SU-DHL-6 (cell line): ENCODE results near the gene PRCD.

Experiments used
- H2AFZ ChIP-seq: fragments of 200-600 bp; sonication (generic); 2 replicates; pipeline ENCODE4 v1.6.1; 2014; ENCODE audit warnings: low read depth, mild to moderate bottlenecking, moderate library complexity, mixed read lengths, antibody characterized with exemption, low read length; ENCODE audit not compliant: severe bottlenecking
- H3F3A ChIP-seq: fragments of 200-600 bp; shearing (Covaris generic); 2 replicates; pipeline ENCODE4 v1.6.0; 2016; ENCODE audit warnings: antibody characterized with exemption, mild to moderate bottlenecking; ENCODE audit not compliant: insufficient read depth
- H3K27ac ChIP-seq: fragments of 200-600 bp; sonication (generic); 2 replicates; pipeline ENCODE4 v1.5.1; 2016; ENCODE audit warnings: low read depth, mild to moderate bottlenecking, low read length, moderate library complexity, mixed read lengths
- H3K27me3 ChIP-seq: fragments of 200-600 bp; sonication (generic), shearing (Covaris generic); 2 replicates; pipeline ENCODE4 v1.6.0; 2014; ENCODE audit warnings: mild to moderate bottlenecking, low read length
- H3K36me3 ChIP-seq: fragments of 200-600 bp; sonication (generic); 2 replicates; pipeline ENCODE4 v1.6.1; 2014; ENCODE audit warnings: mild to moderate bottlenecking, low read length, mixed read lengths
- H3K4me2 ChIP-seq: fragments of 300-600, 200-600 bp; shearing (Covaris generic), sonication (generic); 2 replicates; pipeline ENCODE4 v1.6.0; 2014; ENCODE audit warnings: low read length, low read depth, mild to moderate bottlenecking; ENCODE audit not compliant: poor library complexity, severe bottlenecking
- H3K4me3 ChIP-seq: fragments of 200-600 bp; sonication (generic); 2 replicates; pipeline ENCODE4 v1.5.1; 2014; ENCODE audit warnings: antibody characterized with exemption, low read length, mild to moderate bottlenecking, mixed read lengths; ENCODE audit not compliant: insufficient read depth, poor library complexity, severe bottlenecking
- H3K79me2 ChIP-seq: fragments of 200-600 bp; sonication (generic); 2 replicates; pipeline ENCODE4 v1.6.1; 2014; ENCODE audit warnings: mild to moderate bottlenecking, low read length, moderate library complexity; ENCODE audit not compliant: insufficient read depth
- H3K9ac ChIP-seq: fragments of 200-600 bp; sonication (generic); 2 replicates; pipeline ENCODE4 v1.7.0; 2014; ENCODE audit warnings: mild to moderate bottlenecking, low read length
- H3K9me2 ChIP-seq: fragments of 200-600 bp; sonication (generic); replicated peaks from 2 replicates; pipeline ENCODE4 v1.6.1; 2014; ENCODE audit warnings: low read length; ENCODE audit not compliant: insufficient read depth
- H3K9me3 ChIP-seq: fragments of 200-600 bp; sonication (generic); 2 replicates; pipeline ENCODE4 v1.6.1; 2014; ENCODE audit warnings: low read length, mixed read lengths; ENCODE audit not compliant: insufficient read depth
- H4K20me1 ChIP-seq: fragments of 200-600 bp; sonication (generic); 2 replicates; pipeline ENCODE4 v1.6.1; 2014; ENCODE audit warnings: low read depth, mild to moderate bottlenecking, antibody characterized with exemption, low read length, moderate library complexity, mixed read lengths
- CTCF ChIP-seq: fragments of 200-600 bp; sonication (generic); IDR thresholded peaks from one replicate; pipeline ENCODE4 v1.5.1; 2017; ENCODE audit warnings: antibody characterized with exemption, mild to moderate bottlenecking, low read length, moderate library complexity; ENCODE audit not compliant: insufficient read depth, poor library complexity, severe bottlenecking
- EZH2phosphoT487 ChIP-seq: fragments of 200-600 bp; sonication (generic), shearing (Covaris generic); conservative IDR thresholded peaks from 2 replicates; pipeline ENCODE4 v1.6.1; 2018; ENCODE audit warnings: mild to moderate bottlenecking, antibody characterized with exemption, low read length, moderate library complexity, mixed read lengths

Gene PRCD

GRCh38 chr17:76515274-76515949 is 24.4 kb upstream of the PRCD start:
- no peaks in the 10 kb centered on the region for H3F3A ChIP-seq
- H2AFZ ChIP-seq, result no peak overlapping the region
- no peak overlapping the region for H3K4me2 ChIP-seq
- no peaks in the 10 kb centered on the region for H3K79me2 ChIP-seq
- H3K9me2 ChIP-seq, result no peaks in the 10 kb centered on the region
- H3K27ac ChIP-seq, result no peak overlapping the region
- H3K9me3 ChIP-seq, result no peaks in the 10 kb centered on the region
- H3K4me3 ChIP-seq, result no peak overlapping the region
- TF ChIP-seq CTCF (no peak), EZH2phosphoT487 (no peak)
- no peaks in the 10 kb centered on the region for H3K27me3 ChIP-seq
- no peaks in the 10 kb centered on the region for H4K20me1 ChIP-seq
- no peaks in the 10 kb centered on the region for H3K36me3 ChIP-seq
- H3K9ac ChIP-seq, result no peak overlapping the region

- no peak overlapping the region for H3K4me3 ChIP-seq
- no peaks in the 10 kb centered on the region for H3F3A ChIP-seq
- H3K9ac ChIP-seq, result no peak overlapping the region
- H3K79me2 ChIP-seq, result no peaks in the 10 kb centered on the region
- no peak overlapping the region for H3K27ac ChIP-seq
- no peaks in the 10 kb centered on the region for H3K9me3 ChIP-seq
- H3K27me3 ChIP-seq, result no peaks in the 10 kb centered on the region
- no peak overlapping the region for H2AFZ ChIP-seq
- no peak for TF ChIP-seq EZH2phosphoT487
- TF ChIP-seq CTCF, result no peak
- no peaks in the 10 kb centered on the region for H3K9me2 ChIP-seq
- no peaks in the 10 kb centered on the region for H4K20me1 ChIP-seq
- H3K4me2 ChIP-seq, result no peak overlapping the region
- H3K36me3 ChIP-seq, result no peaks in the 10 kb centered on the region
Measured at GRCh38 chr17:76517638-76518038, 22.2 kb upstream of the PRCD start.

DNA sequence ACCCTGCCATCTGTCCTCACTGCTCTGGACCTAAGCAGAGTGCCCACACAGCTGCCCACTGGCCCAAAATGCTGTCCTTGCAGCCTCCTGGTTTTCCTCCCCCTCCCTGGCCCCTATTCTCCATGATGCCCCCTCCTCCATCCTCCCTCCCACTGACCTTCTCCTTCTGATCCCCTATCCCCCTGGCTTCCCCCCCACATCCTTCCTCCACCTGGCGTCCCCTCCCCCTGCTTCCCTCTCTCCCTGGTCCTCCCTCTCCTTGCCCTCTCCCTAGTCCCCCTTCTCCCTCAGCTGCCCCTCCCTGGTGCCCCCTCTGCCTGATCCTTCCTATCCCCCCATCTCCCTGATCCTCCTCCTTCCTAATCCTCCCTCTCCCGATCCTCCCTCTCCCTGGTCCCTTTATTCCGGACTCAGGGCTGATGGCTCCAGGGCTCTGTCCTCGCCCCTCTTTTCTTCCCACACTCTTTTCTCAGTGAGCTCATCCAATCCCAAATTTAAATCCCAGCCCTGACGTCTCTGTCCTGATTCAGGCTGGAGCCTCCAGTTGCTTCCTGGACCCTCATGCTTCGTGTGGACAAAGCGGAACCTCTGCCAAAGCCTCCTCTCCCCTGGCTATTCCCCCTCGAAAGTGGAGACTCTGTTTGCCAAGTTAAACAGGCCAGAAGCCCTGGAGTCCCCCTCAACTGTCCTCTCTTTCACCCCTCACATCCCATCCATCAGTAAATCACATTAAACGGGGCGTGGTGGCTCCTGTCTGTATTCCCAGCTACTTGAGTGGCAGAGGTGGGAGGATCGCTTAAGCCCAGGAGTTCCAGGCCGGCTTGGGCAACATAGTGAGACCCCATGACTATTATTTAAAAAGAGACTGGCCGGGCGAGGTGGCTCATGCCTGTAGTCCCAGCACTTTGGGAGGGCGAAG is 20.5 kb upstream of the PRCD start:
- H3K4me3 ChIP-seq, result no peak overlapping the region
- TF ChIP-seq EZH2phosphoT487 (no peak), CTCF (no peak)

More for the DNA sequence above, 20.5 kb upstream of the PRCD start:
- no peaks in the 10 kb centered on the region for H3K9me2 ChIP-seq
- no peak overlapping the region for H2AFZ ChIP-seq
- H3K79me2 ChIP-seq, result no peaks in the 10 kb centered on the region
- H3K9me3 ChIP-seq, result no peaks in the 10 kb centered on the region
- H3K36me3 ChIP-seq, result no peaks in the 10 kb centered on the region
- no peak overlapping the region for H3K4me2 ChIP-seq
- H4K20me1 ChIP-seq, result no peaks in the 10 kb centered on the region
- no peaks in the 10 kb centered on the region for H3K27me3 ChIP-seq
- no peaks in the 10 kb centered on the region for H3F3A ChIP-seq
- no peak overlapping the region for H3K9ac ChIP-seq
- no peak overlapping the region for H3K27ac ChIP-seq
